ENCODE measurements around the gene RPL3.
"Not testable (repeated sequence)": the region's sequence is repeated elsewhere in the genome, so short reads cannot be mapped to it uniquely, and the experiment has no call there.

The RPL3 gene

GRCh38 chr22:39351689-39352214 is 32.3 kb upstream of the RPL3 start:
- no peak for DNase-seq (ENCODE audit: low spot score)

DNA sequence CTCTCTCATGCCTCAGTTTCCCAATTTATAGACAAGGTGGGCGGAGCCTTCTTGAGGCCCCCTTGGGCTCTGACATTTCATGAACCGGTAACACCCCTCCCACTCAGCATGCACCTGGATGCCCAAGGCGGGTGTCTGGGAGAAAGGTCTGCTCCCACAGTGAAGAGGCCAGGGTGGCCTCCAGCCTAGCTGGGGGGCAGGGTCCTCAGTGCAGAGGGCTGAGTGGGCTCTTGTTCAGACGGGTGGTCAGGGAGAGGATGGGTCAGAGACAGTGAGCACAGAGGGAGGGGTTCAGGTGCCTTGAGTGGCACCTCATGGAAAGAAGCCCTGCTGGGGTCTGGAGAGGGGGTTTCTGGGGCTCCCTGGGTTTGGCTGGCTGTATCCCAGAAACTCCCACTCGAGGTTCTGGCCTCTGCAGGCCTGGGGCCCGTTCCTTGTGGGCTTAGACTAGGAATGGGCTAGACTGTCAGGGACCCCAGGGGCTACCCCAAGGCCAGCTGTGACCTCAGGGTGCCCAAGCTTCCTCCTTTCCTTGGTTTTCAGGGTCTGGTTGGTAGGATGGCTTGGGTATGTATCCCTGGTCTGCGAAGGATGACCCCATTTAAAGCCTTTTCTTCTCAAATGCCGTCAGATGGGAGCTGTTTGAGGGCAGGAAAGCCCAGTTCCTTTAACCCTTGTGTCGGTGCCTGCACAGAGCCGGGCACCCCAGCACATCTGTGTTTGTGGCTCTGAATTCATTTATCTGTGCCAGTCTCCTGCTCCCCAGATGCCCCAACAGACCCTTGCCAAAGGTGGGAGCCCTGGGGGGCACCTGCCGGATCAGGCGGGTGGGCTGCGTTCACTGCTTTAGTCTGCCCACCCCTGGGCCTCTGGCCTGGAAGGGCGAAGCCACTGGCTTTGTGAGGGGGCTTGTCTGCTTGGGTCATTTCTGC is 31.6 kb upstream of the RPL3 start:
- DNase-seq (ENCODE audit: low spot score), result no peak

DNA sequence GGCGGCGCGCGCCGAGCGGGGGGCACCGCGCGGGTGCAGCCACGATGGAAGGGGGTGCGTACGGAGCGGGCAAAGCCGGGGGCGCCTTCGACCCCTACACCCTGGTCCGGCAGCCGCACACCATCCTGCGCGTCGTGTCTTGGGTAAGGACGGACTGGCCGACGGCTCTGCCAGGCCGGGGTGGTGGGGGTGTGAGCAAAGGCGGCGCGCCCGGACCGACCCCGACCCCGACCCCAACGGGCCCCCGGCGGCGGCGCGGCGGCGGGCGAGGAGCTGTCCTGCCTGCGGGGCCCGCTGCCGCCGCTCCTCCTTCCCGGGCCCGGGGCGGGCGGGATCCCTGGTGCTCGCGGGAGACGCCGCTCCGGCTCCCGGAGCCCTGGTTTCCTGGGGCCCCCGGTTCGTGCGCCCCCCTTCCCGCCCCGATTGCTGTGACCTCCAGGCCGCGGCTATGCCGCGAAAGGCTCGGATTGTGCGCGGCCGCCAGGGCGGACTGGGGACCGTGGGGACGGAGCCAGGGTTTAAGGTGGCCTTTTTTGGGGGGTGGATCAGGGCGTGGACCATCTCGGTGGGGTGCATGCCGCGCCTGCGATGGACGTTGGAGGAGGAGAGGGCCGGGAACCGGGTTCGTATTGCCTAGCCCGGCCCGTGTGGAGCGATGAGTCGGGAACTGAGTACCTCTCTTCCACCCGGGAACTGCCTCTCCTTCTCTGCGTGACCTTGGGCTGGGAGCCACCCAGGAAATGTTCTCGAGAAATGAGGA is 30.7 kb upstream of the RPL3 start, which contains the start of gene SYNGR1:
SYNGR1 (plus strand) TSS at position 25 of the 760 bp plus-strand sequence; CDS start at position 45, 20 bp downstream.
- no peak for DNase-seq (ENCODE audit: low spot score)

DNA sequence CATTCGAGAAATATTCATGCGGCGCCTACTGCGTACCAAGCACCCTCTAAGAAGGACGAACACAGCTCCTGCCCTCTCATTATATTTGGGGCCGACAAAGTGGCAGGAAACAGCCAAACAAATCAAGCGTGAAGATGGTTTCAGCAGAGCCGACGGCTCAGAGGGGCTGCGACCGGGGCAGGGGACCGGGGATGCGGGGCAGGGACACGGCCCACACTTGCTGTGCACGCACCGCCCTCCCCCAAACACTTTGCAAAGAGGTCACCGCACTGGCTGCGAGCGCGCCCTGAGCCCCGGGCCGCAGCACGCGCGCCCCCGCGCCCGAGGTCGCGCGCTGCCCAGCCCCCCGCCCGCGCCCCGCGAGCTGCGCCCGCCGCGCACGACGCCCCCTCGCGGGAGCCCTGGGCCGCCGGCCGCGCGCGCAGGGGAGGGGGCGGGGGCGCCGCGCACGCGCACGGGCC is 30.1 kb upstream of the RPL3 start:
- DNase-seq (ENCODE audit: low spot score), result no peak

- no peak for DNase-seq (ENCODE audit: low spot score)
Measured at GRCh38 chr22:39348909-39349505, 29.6 kb upstream of the RPL3 start.

DNA sequence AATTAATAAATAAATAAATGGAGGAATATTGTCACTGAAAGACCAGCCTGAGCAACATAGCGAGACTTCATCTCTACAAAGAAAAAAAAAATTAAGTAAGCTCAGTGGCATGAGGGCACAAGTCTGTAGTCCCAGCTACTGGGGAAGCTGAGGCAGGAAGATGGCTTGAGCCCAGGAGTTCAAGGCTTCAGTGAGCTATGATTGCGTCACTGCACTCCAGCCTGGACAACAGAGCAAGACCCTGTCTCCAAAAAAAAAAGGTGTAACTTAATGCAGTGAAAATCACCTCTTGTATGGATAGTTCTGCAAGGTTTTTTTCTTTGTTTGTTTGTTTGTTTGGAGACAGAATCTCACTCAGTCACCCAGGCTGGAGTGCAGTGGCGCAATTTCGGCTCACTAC is 25.8 kb upstream of the RPL3 start:
- no peak for DNase-seq (ENCODE audit: low spot score)

DNA sequence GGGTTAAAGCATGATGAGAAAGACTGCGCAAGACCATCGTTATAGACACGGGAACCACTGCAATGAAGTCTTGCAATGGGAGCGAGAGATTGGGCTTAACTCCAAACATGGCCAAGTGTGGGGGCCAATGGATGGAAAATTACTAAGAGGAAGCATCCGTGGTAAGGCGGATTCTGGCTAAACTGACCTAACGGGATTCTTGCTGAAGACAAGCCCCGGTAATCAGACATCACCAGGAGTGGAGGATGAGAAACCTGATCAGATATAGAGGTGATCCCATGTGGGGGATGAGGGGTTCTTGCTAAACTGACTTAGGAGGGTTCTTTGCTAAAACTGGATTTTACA is 24.6 kb upstream of the RPL3 start:
- no peak for DNase-seq (ENCODE audit: low spot score)

GRCh38 chr22:39343259-39344045 is 24.0 kb upstream of the RPL3 start:
- DNase-seq (ENCODE audit: low spot score), result peak; percentile 60

GRCh38 chr22:39341179-39341578 is 21.8 kb upstream of the RPL3 start:
- no peak for DNase-seq (ENCODE audit: low spot score)

GRCh38 chr22:39339775-39340174 is 20.4 kb upstream of the RPL3 start:
- not testable (repeated sequence) for DNase-seq (ENCODE audit: low spot score)

DNA sequence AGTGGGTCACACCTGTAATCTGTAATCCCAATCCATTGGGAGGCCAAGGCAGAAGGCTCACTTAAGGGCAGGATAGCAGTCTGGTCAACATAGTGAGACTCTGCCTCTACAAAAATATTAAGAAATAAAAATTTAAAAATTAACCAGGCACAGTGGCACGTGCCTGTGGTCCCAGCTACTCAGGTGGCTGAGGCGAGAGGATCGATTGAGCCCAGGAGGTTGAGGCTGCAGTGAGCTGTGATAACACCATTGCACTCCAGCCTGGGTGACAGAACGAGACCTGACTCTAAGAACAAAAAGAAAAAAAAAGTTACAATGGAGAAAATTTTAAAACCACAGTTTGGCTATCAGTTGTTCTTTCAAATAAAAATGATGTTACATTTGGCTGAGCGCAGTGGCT is 17.0 kb upstream of the RPL3 start:
- no peak for DNase-seq (ENCODE audit: low spot score)

DNA sequence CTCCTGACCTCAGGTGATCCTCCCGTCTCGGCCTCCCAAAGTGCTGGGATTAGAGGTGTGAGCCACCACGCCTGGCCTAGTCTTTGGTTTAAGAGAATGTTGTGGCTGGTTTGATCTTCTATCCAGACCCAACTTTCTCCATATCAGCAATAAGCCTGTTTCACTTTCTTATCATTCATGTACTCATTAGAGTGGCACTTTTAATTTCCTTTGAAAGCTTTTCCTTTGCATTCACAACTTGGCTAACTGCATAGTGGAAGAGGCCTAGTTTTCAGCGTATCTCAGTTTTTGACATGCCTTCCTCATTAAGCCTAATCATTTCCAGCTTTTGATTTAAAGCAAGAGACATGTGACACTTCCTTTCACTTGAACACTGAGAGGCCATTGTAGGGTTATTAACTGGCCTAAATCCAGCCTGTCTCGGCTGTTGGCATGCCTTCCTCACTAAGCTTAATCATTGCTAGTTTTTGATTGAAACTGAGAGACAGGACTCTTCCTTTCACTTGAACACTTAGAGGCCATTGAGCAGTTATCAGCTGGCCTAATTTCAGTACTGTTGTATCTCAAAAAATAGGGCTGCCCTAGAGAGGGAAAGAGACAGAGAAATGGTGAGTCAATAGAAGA is 13.1 kb upstream of the RPL3 start:
- DNase-seq (ENCODE audit: low spot score), result peak; percentile 63

DNA sequence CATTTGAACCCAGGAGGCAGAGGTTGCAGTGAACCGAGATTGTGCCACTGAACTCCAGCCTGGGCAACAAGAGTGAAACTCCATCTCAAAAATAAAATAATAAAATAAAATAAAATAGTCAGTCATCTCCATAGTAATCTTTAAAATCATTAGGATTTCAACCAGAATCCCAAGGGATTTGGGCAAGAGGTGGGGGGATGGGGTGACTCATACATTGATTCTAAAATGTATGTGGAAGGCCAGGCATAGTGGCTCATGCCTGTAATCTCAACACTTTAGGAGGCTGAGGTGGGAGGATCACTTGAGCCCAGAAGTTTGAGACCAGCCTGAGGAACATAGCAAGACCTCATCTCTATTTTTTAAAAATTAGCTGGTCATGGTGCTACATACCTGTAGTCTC is 11.1 kb upstream of the RPL3 start:
- DNase-seq (ENCODE audit: low spot score), result not testable (repeated sequence)

DNA sequence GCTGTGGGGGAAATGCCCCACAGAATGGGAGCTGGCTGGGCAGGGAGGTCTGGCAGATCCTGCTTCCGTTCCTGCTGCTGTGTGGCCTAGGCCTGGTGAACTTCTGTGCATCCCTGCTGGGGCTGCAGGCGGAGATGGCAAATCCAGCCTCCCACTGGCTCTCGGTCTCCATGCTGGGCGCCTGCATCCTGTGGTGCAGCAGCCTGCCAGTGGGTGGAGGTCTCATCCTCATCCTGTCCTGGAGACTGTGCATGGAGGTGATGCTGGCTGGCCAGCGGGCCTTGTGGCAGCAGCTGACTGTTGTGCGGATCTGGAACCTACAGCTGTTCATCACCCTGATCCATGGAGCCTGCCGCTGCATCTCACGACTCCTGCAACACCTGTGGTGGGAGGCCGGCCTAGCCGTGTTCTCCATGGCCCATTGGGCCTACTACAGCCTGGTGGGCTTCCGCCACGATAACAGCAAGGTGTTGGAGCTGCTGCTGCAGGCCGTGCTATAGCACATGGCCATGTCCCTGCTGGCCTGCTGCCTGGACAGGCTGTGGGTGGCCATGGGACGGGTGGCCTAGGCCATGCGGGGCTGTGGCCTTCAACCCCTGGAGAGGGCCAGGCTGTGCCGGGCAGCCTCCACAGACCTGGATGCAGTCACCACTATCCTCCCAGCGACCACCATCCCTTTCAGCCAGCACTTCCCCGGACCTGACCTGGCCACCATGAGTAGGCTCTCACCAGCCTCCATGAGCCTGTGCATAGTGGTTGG is 8.8 kb upstream of the RPL3 start:
- DNase-seq (ENCODE audit: low spot score), result no peak

DNA sequence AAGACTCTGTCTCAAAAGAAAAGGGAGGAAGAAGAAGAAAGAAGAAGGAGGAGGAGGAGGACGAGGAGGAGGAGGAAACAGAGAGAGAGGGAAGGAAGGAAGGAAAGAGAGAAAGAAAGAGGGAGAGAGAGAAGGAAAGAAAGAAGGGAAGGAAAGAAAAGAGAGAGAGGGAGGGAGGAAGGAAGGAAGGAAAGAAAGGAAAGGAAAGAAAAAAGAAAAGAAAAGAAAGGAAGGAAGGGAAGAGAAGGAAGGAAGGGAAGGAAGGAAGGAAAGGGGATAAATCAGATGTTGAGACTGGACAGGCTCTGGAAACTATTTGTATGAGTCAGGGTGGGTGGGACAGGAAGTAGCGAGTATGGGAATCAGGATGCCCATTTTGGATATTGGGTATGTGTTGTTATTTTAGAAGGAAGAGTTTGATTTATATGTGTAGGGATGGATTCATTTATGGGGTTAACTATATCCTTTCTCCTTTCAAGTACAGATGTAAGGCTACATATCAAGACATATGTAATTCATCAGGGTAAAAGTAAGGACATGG is 6.0 kb upstream of the RPL3 start:
- peak; percentile 30 for DNase-seq (ENCODE audit: low spot score)

DNA sequence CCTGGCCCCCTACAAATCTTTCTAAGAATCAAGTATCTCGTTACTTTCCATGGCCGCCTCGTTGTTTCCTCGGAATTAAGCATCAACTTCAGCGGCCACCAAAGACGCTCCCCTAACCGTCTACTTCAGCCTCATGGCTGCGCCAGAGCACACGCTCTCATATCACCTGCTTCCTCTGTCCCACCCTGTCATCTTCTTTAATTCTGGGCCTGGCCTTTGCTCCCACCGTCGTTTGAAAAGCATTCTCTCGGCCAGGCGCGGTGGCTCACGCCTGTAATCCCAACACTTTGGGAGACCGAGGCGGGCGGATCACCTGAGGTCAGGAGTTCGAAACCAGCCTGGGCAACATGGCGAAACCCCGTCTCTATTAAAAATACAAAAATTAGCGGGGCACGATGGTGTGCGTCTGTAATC is 1.2 kb upstream of the RPL3 start:
- not testable (repeated sequence) for DNase-seq (ENCODE audit: low spot score)

GRCh38 chr22:39318507-39319283 is 728 bp downstream of the RPL3 start:
- peak; percentile 21 for DNase-seq (ENCODE audit: low spot score)

DNA sequence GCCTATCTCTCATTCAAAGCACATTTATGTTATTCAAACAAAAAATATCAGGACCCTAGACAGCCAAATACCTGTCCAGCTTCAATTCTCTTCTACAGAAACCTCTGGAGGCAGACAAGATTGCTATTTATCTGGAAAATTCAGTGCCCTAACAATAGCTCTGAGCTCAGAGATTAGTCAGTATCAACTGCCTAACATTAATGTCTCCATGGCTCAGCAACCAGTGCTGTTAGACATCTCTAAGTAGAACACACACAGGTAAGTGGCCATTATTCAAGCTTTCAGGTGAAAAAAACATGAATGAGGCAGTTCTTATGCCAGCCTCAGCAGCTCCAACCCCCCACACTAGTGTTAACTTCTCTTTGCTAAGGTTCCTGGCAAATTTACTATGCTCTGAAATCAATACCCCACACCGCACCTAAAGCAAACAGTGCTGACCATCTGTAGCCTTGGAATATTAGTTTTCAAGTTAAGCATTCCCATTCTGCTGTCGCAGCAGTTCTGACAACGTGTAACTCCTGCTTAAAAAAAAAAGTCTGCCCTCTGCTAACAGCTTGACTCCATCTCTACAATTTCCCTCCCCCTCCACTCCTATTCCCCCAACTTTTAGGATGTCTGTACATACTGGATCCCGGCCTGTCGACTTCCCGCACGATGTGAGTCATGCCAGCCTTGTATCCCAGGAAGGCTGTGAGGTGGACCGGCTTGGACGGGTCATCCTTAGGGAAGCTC is 1.5 kb downstream of the RPL3 start:
- DNase-seq (ENCODE audit: low spot score), result peak; percentile 60

Data from kidney tubule cell (primary cell).